ENCODE measurements around the gene SSX7.
"Not testable (repeated sequence)": the region's sequence is repeated elsewhere in the genome, so short reads cannot be mapped to it uniquely, and the experiment has no call there.

GRCh38 chrX:52628483-52628882, 26.2 kb downstream of the SSX7 start:
- TF ChIP-seq YY1 (IDR thresholded peaks at IDR 0.05; ENCODE audit: insufficient read depth, insufficient read length); ZNF274 (IDR thresholded peaks at IDR 0.05; ENCODE audit: low read depth, low read length): not testable (repeated sequence)
